ENCODE data around the gene ITSN1.

DNA sequence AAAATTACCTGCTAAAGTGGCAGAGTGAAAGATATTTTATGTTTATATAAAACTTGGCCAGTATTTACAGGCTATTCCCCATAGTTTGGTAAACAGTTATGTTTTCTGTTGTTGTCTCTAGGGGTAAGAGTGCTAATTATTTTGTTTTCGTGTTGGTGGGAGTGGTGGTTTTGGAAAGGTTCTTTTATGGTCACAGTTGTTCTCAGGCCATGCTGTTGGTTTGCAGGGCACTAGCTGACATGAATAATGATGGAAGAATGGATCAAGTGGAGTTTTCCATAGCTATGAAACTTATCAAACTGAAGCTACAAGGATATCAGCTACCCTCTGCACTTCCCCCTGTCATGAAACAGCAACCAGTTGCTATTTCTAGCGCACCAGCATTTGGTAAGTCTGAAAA is 92.5 kb downstream of the ITSN1 start:
- TF ChIP-seq, protein P1, sequence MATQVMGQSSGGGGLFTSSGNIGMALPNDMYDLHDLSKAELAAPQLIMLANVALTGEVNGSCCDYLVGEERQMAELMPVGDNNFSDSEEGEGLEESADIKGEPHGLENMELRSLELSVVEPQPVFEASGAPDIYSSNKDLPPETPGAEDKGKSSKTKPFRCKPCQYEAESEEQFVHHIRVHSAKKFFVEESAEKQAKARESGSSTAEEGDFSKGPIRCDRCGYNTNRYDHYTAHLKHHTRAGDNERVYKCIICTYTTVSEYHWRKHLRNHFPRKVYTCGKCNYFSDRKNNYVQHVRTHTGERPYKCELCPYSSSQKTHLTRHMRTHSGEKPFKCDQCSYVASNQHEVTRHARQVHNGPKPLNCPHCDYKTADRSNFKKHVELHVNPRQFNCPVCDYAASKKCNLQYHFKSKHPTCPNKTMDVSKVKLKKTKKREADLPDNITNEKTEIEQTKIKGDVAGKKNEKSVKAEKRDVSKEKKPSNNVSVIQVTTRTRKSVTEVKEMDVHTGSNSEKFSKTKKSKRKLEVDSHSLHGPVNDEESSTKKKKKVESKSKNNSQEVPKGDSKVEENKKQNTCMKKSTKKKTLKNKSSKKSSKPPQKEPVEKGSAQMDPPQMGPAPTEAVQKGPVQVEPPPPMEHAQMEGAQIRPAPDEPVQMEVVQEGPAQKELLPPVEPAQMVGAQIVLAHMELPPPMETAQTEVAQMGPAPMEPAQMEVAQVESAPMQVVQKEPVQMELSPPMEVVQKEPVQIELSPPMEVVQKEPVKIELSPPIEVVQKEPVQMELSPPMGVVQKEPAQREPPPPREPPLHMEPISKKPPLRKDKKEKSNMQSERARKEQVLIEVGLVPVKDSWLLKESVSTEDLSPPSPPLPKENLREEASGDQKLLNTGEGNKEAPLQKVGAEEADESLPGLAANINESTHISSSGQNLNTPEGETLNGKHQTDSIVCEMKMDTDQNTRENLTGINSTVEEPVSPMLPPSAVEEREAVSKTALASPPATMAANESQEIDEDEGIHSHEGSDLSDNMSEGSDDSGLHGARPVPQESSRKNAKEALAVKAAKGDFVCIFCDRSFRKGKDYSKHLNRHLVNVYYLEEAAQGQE (IDR thresholded peaks at IDR 0.05; ENCODE audit: insufficient read depth in 1 of 2, low read depth in 2 of 2, low read length in 2 of 2): no peak
- TF ChIP-seq POLR2AphosphoS5 (IDR thresholded peaks at IDR 0.05; ENCODE audit: low read depth, low read length): no peak
- TF ChIP-seq TAF1 (IDR thresholded peaks at IDR 0.05; ENCODE audit: borderline replicate concordance, insufficient read depth, low read length): no peak
- TF ChIP-seq SIN3A (IDR thresholded peaks at IDR 0.05; ENCODE audit: borderline replicate concordance, insufficient read depth, low read length): no peak
- no peak for TF ChIP-seq FOXP2 (optimal IDR thresholded peaks at IDR 0.05; ENCODE audit: borderline replicate concordance, extremely low read depth, extremely low read length, insufficient read depth)

Data from PFSK-1 (cell line).